SK-N-SH (cell line): ENCODE data around the gene FIGNL2. TPM values are rescaled to one million over a fixed set of nuclear protein-coding genes. Genes with fewer than 3 reads are reported as not detected.

Source experiments
- CTCF ChIA-PET: fragments of 300-600, 350-600 bp; formaldehyde crosslinking; extraction: SDS; loops from one replicate; lab custom pipeline; 2021; lab: Yijun Ruan, JAX
- POLR2A ChIA-PET: fragments of 350-600 bp; sonication (Branson Sonifier 250); formaldehyde crosslinking; extraction: SDS; loops from one replicate; lab custom pipeline; 2020; ENCODE audit warnings: antibody characterized with exemption, inconsistent platforms; lab: Yijun Ruan, JAX
- DNase-seq: peaks from one replicate; pipeline ENCODE4 v3.0.0; 2012
- H2AFZ ChIP-seq: fragments of 200-600 bp; sonication (generic); 2 replicates; pipeline ENCODE4 v1.8.1; 2016; ENCODE audit warnings: antibody characterized with exemption, mild to moderate bottlenecking, low read depth
- H3F3A ChIP-seq: fragments of 200-600 bp; sonication (generic); replicated peaks from 2 replicates; pipeline ENCODE3; 2016; ENCODE audit warnings: antibody characterized with exemption, mild to moderate bottlenecking; ENCODE audit not compliant: insufficient read depth
- H3K27ac ChIP-seq, 2 experiments: fragments of 200-500 bp in 1 of 2; fragments of 200-600 bp in 1 of 2; sonication (Bioruptor generic) in 1 of 2; sonication (generic), shearing (Covaris generic) in 1 of 2; 2 replicates each; pipeline versions ENCODE4 v1.5.1 to v1.6.1; 2014 to 2016; ENCODE audit warnings: low read depth in 2 of 2, inconsistent platforms in 1 of 2, low read length in 1 of 2, mild to moderate bottlenecking in 1 of 2, mixed read lengths in 1 of 2
- H3K27me3 ChIP-seq: fragments of 200-600 bp; sonication (generic), shearing (Covaris generic); 2 replicates; pipeline ENCODE4 v1.6.1; 2016; ENCODE audit warnings: mixed run types; ENCODE audit not compliant: insufficient read depth
- H3K36me3 ChIP-seq, 2 experiments: fragments of 200-500 bp in 1 of 2; fragments of 200-600 bp in 1 of 2; sonication (Bioruptor generic) in 1 of 2; sonication (generic) in 1 of 2; replicated peaks in 1 of 2; 2 replicates each; pipeline versions ENCODE3 to v1.5.1; 2014 to 2016; ENCODE audit warnings: low read length in 1 of 2, mild to moderate bottlenecking in 1 of 2; ENCODE audit not compliant: insufficient read depth in 2 of 2, control insufficient read depth in 1 of 2
- H3K4me1 ChIP-seq, 2 experiments: fragments of 200-500 bp in 1 of 2; fragments of 200-600 bp in 1 of 2; sonication (Bioruptor generic) in 1 of 2; sonication (generic), shearing (Covaris generic) in 1 of 2; 2 replicates each; pipeline versions ENCODE4 v1.5.1 to v1.6.1; 2014 to 2016; ENCODE audit warnings: low read depth in 1 of 2, low read length in 1 of 2, mixed run types in 1 of 2; ENCODE audit not compliant: insufficient read depth in 2 of 2, control insufficient read depth in 1 of 2
- H3K4me2 ChIP-seq: fragments of 200-600 bp; sonication (generic), shearing (Covaris generic); 2 replicates; pipeline ENCODE4 v1.6.1; 2017; ENCODE audit warnings: mixed run types
- H3K4me3 ChIP-seq, 2 experiments: fragments of 200-500 bp in 1 of 2; fragments of 200-600 bp in 1 of 2; sonication (Bioruptor generic) in 1 of 2; sonication (generic), shearing (Covaris generic) in 1 of 2; 2 replicates each; pipeline versions ENCODE4 v1.5.1 to v1.8.1; 2014 to 2016; ENCODE audit warnings: low read depth in 2 of 2, inconsistent platforms in 1 of 2, low read length in 1 of 2, mild to moderate bottlenecking in 1 of 2, mixed read lengths in 1 of 2, moderate library complexity in 1 of 2
- H3K79me2 ChIP-seq: fragments of 200-600 bp; sonication (generic); 2 replicates; pipeline ENCODE4 v1.8.1; 2017; ENCODE audit warnings: mild to moderate bottlenecking; ENCODE audit not compliant: insufficient read depth
- H3K9ac ChIP-seq: fragments of 200-600 bp; sonication (generic); 2 replicates; pipeline ENCODE4 v1.6.1; 2017; ENCODE audit warnings: mixed run types
- H3K9me2 ChIP-seq: fragments of 200-600 bp; sonication (generic); 2 replicates; pipeline ENCODE4 v1.6.1; 2017; ENCODE audit warnings: mixed run types
- H3K9me3 ChIP-seq: fragments of 200-600 bp; sonication (generic); 2 replicates; pipeline ENCODE4 v1.6.1; 2017; ENCODE audit warnings: mixed run types, mild to moderate bottlenecking, moderate library complexity
- H4K20me1 ChIP-seq: fragments of 200-600 bp; sonication (generic); 2 replicates; pipeline ENCODE4 v1.6.1; 2017; ENCODE audit warnings: mild to moderate bottlenecking, mixed run types; ENCODE audit not compliant: insufficient read depth
- CHD2 ChIP-seq: fragments of 150-350 bp; IDR thresholded peaks from 2 replicates; pipeline ENCODE4 v1.6.1; 2018; ENCODE audit warnings: low read length; ENCODE audit not compliant: partially characterized antibody
- ELF1 ChIP-seq: IDR thresholded peaks from 2 replicates; pipeline ENCODE4 v1.4.0; 2012
- EZH2phosphoT487 ChIP-seq: fragments of 200-600 bp; sonication (generic); IDR thresholded peaks from 2 replicates; pipeline ENCODE4 v1.6.1; 2017; ENCODE audit warnings: low read depth, mixed run types, mild to moderate bottlenecking, antibody characterized with exemption, moderate library complexity, borderline replicate concordance
- GATA2 ChIP-seq: sonication (generic); formaldehyde crosslinking; IDR thresholded peaks from 2 replicates; pipeline ENCODE4 v1.5.0; 2020; ENCODE audit warnings: mild to moderate bottlenecking, missing genetic modification reagents
- IRF3 ChIP-seq: fragments of 150-350 bp; IDR thresholded peaks from 2 replicates; pipeline ENCODE4 v1.6.1; 2016; ENCODE audit warnings: mild to moderate bottlenecking, low read depth, low read length
- MAX ChIP-seq: IDR thresholded peaks from 2 replicates; pipeline ENCODE4 v1.4.0; 2012; ENCODE audit warnings: low read depth
- RAD21 ChIP-seq: IDR thresholded peaks from 2 replicates; pipeline ENCODE4 v1.6.1; 2012; ENCODE audit warnings: mild to moderate bottlenecking, low read length
- REST ChIP-seq: IDR thresholded peaks from 2 replicates; pipeline ENCODE4 v1.6.1; 2012; ENCODE audit warnings: mild to moderate bottlenecking, low read depth, low read length, moderate library complexity
- RXRA ChIP-seq: IDR thresholded peaks from 2 replicates; pipeline ENCODE4 v1.4.0; 2012; ENCODE audit warnings: low read depth, mild to moderate bottlenecking, borderline replicate concordance
- SMC3 ChIP-seq: IDR thresholded peaks from 2 replicates; pipeline ENCODE4 v1.6.1; 2012; ENCODE audit warnings: low read depth, low read length, improper control_type of control experiment
- TAF1 ChIP-seq: IDR thresholded peaks from 2 replicates; pipeline ENCODE4 v1.6.1; 2012; ENCODE audit warnings: low read depth, mild to moderate bottlenecking, low read length, moderate library complexity, borderline replicate concordance
- TEAD4 ChIP-seq: IDR thresholded peaks from 2 replicates; pipeline ENCODE4 v1.4.0; 2012; ENCODE audit warnings: mild to moderate bottlenecking, borderline replicate concordance; ENCODE audit not compliant: insufficient read depth
- USF1 ChIP-seq: IDR thresholded peaks from 2 replicates; pipeline ENCODE4 v1.4.0; 2012; ENCODE audit warnings: low read depth, borderline replicate concordance
- WGBS: methylation state at CpG from one replicate; pipeline ENCODE4 v1.1.6; 2017; ENCODE audit warnings: low lambda C conversion rate; 5-methylcytosine and 5-hydroxymethylcytosine counted together
- polyA plus RNA-seq, 3 experiments: library from polyadenylated mRNA; depleted of rRNA; stranded (reverse); fragments of >200 nt; gene quantifications; 2 replicates each; pipeline ENCODE4 v1.2.3, GENCODE V29; 2012

FIGNL2 gene
- polyA plus RNA-seq, 1 of the 3 experiments (the other 2 are of a cell fraction), result 0.05 TPM

- ChIA-PET POLR2A (no interaction called here), CTCF (no interaction called here)
- 65% methylated on average over 2 of the region's 2 CpGs for WGBS
- TF ChIP-seq RXRA, result no peak
- TF ChIP-seq USF1, result no peak
- Histone ChIP-seq H3K79me2 (no peaks in the 10 kb centered on the region), H3K9me3 (no peaks in the 10 kb centered on the region), H3K4me2 (no peak overlapping the region), H3K9ac (no peak overlapping the region), H4K20me1 (no peaks in the 10 kb centered on the region), H3F3A (no peaks in the 10 kb centered on the region), H3K27me3 (no peaks in the 10 kb centered on the region), H3K27ac (no peak overlapping the region), H3K36me3 (peaks cover 21% of the 10 kb centered on the region in 2 experiments), H3K9me2 (no peaks in the 10 kb centered on the region), H3K4me3 (no peak overlapping the region), H3K4me1 (no peaks in the 10 kb centered on the region), H2AFZ (no peak overlapping the region)
- DNase-seq, result no peak
Observed at GRCh38 chr12:51777457-51777856, 71.1 kb downstream of the FIGNL2 start.

- CTCF ChIA-PET, result no interaction called here
- 77% methylated on average over 2 of the region's 2 CpGs for WGBS
Observed at GRCh38 chr12:51774933-51775332, 73.6 kb downstream of the FIGNL2 start.

GRCh38 chr12:51773145-51773869, 75.2 kb downstream of the FIGNL2 start:
- Histone ChIP-seq H4K20me1 (no peaks in the 10 kb centered on the region), H3K27me3 (no peaks in the 10 kb centered on the region), H2AFZ (no peak overlapping the region), H3K4me2 (no peak overlapping the region), H3K4me1 (no peaks in the 10 kb centered on the region), H3K9me2 (no peaks in the 10 kb centered on the region), H3K9ac (no peak overlapping the region), H3K27ac (peak overlapping the region in 1 of 2 experiments; percentile 30; a peak in 2 of 4 replicates), H3K36me3 (peaks cover 34 to 44% of the 10 kb centered on the region in 2 experiments), H3K4me3 (no peak overlapping the region), H3K9me3 (no peaks in the 10 kb centered on the region), H3K79me2 (no peaks in the 10 kb centered on the region), H3F3A (no peaks in the 10 kb centered on the region)
- CTCF ChIA-PET, result no interaction called here
- POLR2A ChIA-PET, result no interaction called here
- DNase-seq, result no peak
- WGBS, result 96% methylated on average over 2 of the region's 2 CpGs
- no peak for TF ChIP-seq CHD2
- no peak for TF ChIP-seq TEAD4
- TF ChIP-seq EZH2phosphoT487, result no peak
- TF ChIP-seq SMC3, result no peak
- no peak for TF ChIP-seq TAF1
- no peak for TF ChIP-seq IRF3
- no peak for TF ChIP-seq RXRA
- no peak for TF ChIP-seq REST
- peak; percentile 30; the same call in 1 of the 2 replicates for TF ChIP-seq MAX

More at GRCh38 chr12:51774933-51775332, 73.6 kb downstream of the FIGNL2 start:
- no peak overlapping the region for H2AFZ ChIP-seq
- H3K27ac ChIP-seq, result no peak overlapping the region
- TF ChIP-seq GATA2 (CRISPR knock-in tag) (no peak), ELF1 (no peak), MAX (no peak), RAD21 (no peak)
- no peaks in the 10 kb centered on the region for H3K9me2 ChIP-seq
- no peak overlapping the region for H3K9ac ChIP-seq
- no peaks in the 10 kb centered on the region for H3K27me3 ChIP-seq
- no peaks in the 10 kb centered on the region for H3F3A ChIP-seq
- H3K4me3 ChIP-seq, result no peak overlapping the region
- H3K36me3 ChIP-seq, result peaks cover 21 to 28% of the 10 kb centered on the region in 2 experiments
- no peak for DNase-seq
- no peaks in the 10 kb centered on the region for H3K4me1 ChIP-seq
- no peak overlapping the region for H3K4me2 ChIP-seq
- H4K20me1 ChIP-seq, result no peaks in the 10 kb centered on the region
- H3K9me3 ChIP-seq, result no peaks in the 10 kb centered on the region
- POLR2A ChIA-PET, result no interaction called here
- no peaks in the 10 kb centered on the region for H3K79me2 ChIP-seq
